ENCODE results near the gene HIVEP3. TPM values are rescaled to one million over a fixed set of nuclear protein-coding genes. Genes with fewer than 3 reads are reported as not detected.
A peak's percentile ranks its signal among the peaks of the same experiment; 100 is the strongest.
"Not testable (repeated sequence)": the region's sequence is repeated elsewhere in the genome, so short reads cannot be mapped to it uniquely, and the experiment has no call there.

Gene HIVEP3
- total RNA-seq, 1 donor from 2014 or later: 8.9 TPM

GRCh38 chr1:41925712-41926111 lies 7.0 kb upstream of the HIVEP3 start:
- Mint-ChIP-seq H3K36me3 (ENCODE audit: low read depth, unreplicated experiment) (no peaks in the 10 kb centered on the region), H3K27me3 (ENCODE audit: low read depth, unreplicated experiment) (no peaks in the 10 kb centered on the region), H3K27ac (ENCODE audit: unreplicated experiment) (no peak overlapping the region), H3K4me1 (ENCODE audit: low read depth, unreplicated experiment) (no peaks in the 10 kb centered on the region), H3K9me3 (ENCODE audit: unreplicated experiment) (peaks cover 5% of the 10 kb centered on the region), H3K4me3 (ENCODE audit: unreplicated experiment) (no peak overlapping the region)
- Histone ChIP-seq H3K9me3 (ENCODE audit: insufficient read depth, low read depth, low read length) (no peaks in the 10 kb centered on the region), H3K4me1 (ENCODE audit: insufficient read depth, low read length) (peaks cover 3% of the 10 kb centered on the region), H3K4me2 (ENCODE audit: low read length) (no peak overlapping the region), H3K36me3 (ENCODE audit: insufficient read depth, low read length) (no peaks in the 10 kb centered on the region), H3K27ac (ENCODE audit: low read depth, low read length) (no peak overlapping the region), H3K27me3 (ENCODE audit: insufficient read depth, low read length) (no peaks in the 10 kb centered on the region), H4K20me1 (ENCODE audit: insufficient read depth, low read length) (no peaks in the 10 kb centered on the region), H3K79me2 (ENCODE audit: insufficient read depth, low read length) (no peaks in the 10 kb centered on the region), H3K4me3 (ENCODE audit: insufficient read depth, low read depth, low read length) (no peak overlapping the region), H2AFZ (ENCODE audit: low read depth, low read length) (no peak overlapping the region), H3K9ac (ENCODE audit: low read length) (no peak overlapping the region)
- DNase-seq (ENCODE audit: low read depth): no peak
- TF ChIP-seq CTCF (IDR thresholded peaks at IDR 0.05; ENCODE audit: insufficient read depth, low read depth, low read length) (no peak), EZH2 (IDR thresholded peaks at IDR 0.05; ENCODE audit: insufficient read depth, low read length) (no peak)
- peak; percentile 5 for FAIRE-seq

- H3K4me2 ChIP-seq (ENCODE audit: low read length): no peak overlapping the region
- no peak overlapping the region for H2AFZ ChIP-seq (ENCODE audit: low read depth, low read length)
- H3K4me1 ChIP-seq (ENCODE audit: insufficient read depth, low read length): peaks cover 11% of the 10 kb centered on the region
- H3K27me3 ChIP-seq (ENCODE audit: insufficient read depth, low read length): no peaks in the 10 kb centered on the region
- H4K20me1 ChIP-seq (ENCODE audit: insufficient read depth, low read length): no peaks in the 10 kb centered on the region
- H3K9me3 ChIP-seq (ENCODE audit: insufficient read depth, low read depth, low read length): no peaks in the 10 kb centered on the region
- H3K36me3 ChIP-seq (ENCODE audit: insufficient read depth, low read length): no peaks in the 10 kb centered on the region
- H3K9me3 Mint-ChIP-seq (ENCODE audit: unreplicated experiment): peaks cover 5% of the 10 kb centered on the region
- TF ChIP-seq CTCF (IDR thresholded peaks at IDR 0.05; ENCODE audit: insufficient read depth, low read depth, low read length) (no peak), EZH2 (IDR thresholded peaks at IDR 0.05; ENCODE audit: insufficient read depth, low read length) (no peak)
- peaks cover 7% of the 10 kb centered on the region for H3K4me1 Mint-ChIP-seq (ENCODE audit: low read depth, unreplicated experiment)
- FAIRE-seq (no peak), DNase-seq (ENCODE audit: low read depth) (no peak)
- H3K4me3 Mint-ChIP-seq (ENCODE audit: unreplicated experiment): no peak overlapping the region
- no peaks in the 10 kb centered on the region for H3K27me3 Mint-ChIP-seq (ENCODE audit: low read depth, unreplicated experiment)
- H3K36me3 Mint-ChIP-seq (ENCODE audit: low read depth, unreplicated experiment): no peaks in the 10 kb centered on the region
- H3K27ac Mint-ChIP-seq (ENCODE audit: unreplicated experiment): no peak overlapping the region
- H3K4me3 ChIP-seq (ENCODE audit: insufficient read depth, low read depth, low read length): no peak overlapping the region
- no peak overlapping the region for H3K9ac ChIP-seq (ENCODE audit: low read length)
- H3K79me2 ChIP-seq (ENCODE audit: insufficient read depth, low read length): no peaks in the 10 kb centered on the region
- no peak overlapping the region for H3K27ac ChIP-seq (ENCODE audit: low read depth, low read length)
Observed at GRCh38 chr1:41924911-41925310, 6.2 kb upstream of the HIVEP3 start.

DNA sequence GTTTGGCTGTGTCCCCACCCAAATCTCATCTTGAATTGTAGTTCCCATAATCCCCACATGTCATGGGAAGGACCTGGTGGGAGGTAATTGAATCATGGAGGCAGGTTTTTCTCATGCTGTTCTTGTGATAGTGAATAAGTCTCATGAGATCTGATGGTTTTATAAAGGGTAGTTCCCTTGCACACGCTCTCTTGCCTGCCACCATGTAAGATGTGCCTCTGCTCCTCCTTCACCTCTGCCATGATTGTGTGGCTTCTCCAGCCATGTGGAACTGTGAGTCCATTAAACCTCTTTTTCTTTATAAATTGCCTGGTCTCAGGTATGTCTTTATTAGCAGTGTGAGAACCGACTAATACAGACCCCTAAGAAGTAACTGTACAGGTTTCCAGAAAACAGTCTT lies 2.5 kb upstream of the HIVEP3 start:
- not testable (repeated sequence) for H3K36me3 ChIP-seq (ENCODE audit: insufficient read depth, low read length); H3K27ac ChIP-seq (ENCODE audit: low read depth, low read length); H3K9ac ChIP-seq (ENCODE audit: low read length); H3K9me3 Mint-ChIP-seq (ENCODE audit: unreplicated experiment); DNase-seq (ENCODE audit: low read depth); H3K27me3 ChIP-seq (ENCODE audit: insufficient read depth, low read length); FAIRE-seq; H3K36me3 Mint-ChIP-seq (ENCODE audit: low read depth, unreplicated experiment); H3K4me3 ChIP-seq (ENCODE audit: insufficient read depth, low read depth, low read length); H3K9me3 ChIP-seq (ENCODE audit: insufficient read depth, low read depth, low read length); H3K27me3 Mint-ChIP-seq (ENCODE audit: low read depth, unreplicated experiment); H3K4me3 Mint-ChIP-seq (ENCODE audit: unreplicated experiment); H4K20me1 ChIP-seq (ENCODE audit: insufficient read depth, low read length); H3K4me2 ChIP-seq (ENCODE audit: low read length); H3K27ac Mint-ChIP-seq (ENCODE audit: unreplicated experiment); H2AFZ ChIP-seq (ENCODE audit: low read depth, low read length)
- H3K4me1 ChIP-seq (ENCODE audit: insufficient read depth, low read length): peaks cover 41% of the 10 kb centered on the region
- H3K4me1 Mint-ChIP-seq (ENCODE audit: low read depth, unreplicated experiment): peaks cover 29% of the 10 kb centered on the region
- H3K79me2 ChIP-seq (ENCODE audit: insufficient read depth, low read length): peaks cover 15% of the 10 kb centered on the region

Measured in astrocyte (in vitro differentiated cells and primary cell).